A549 (cell line): ENCODE measurements around the gene CCT5. TPM values are rescaled to one million over a fixed set of nuclear protein-coding genes. Genes with fewer than 3 reads are reported as not detected.

Experiments used
- ATAC-seq, 2 experiments: fragments of 200-7000 bp in 1 of 2; fragments of >200 bp in 1 of 2; cut with Nextera tagmentation in 1 of 2; cut with Tn5 transposase in 1 of 2; 3 replicates each; pipeline versions ENCODE4 v1.8.0 to v1.9.1; 2018 to 2020; ENCODE audit warnings: mild to moderate bottlenecking in 1 of 2, moderate library complexity in 1 of 2
- CTCF ChIA-PET: fragments of 300-600 bp; sonication (Branson Sonifier 250); formaldehyde crosslinking; extraction: SDS; loops from one replicate; lab custom pipeline; 2021; ENCODE audit warnings: antibody characterized with exemption, inconsistent platforms; lab: Yijun Ruan, JAX
- POLR2A ChIA-PET: fragments of 350-600 bp; formaldehyde crosslinking; extraction: SDS; loops from one replicate; lab custom pipeline; 2021; ENCODE audit warnings: antibody characterized with exemption, inconsistent platforms; lab: Yijun Ruan, JAX
- DNase-seq, 2 experiments: peaks; one replicate each; pipeline versions ENCODE4 v3.0.0 to v3.0.0-alpha.2; 2011 to 2016; ENCODE audit warnings: low read depth in 1 of 2, low spot score in 1 of 2
- FAIRE-seq: peaks from 2 replicates; lab custom pipeline; 2011; peaks lifted over from hg19 to GRCh38; lab: Jason Lieb, UNC
- H3K27ac ChIP-seq, 2 experiments: fragments of >200 bp; sonication (Bioruptor Twin); formaldehyde crosslinking; 3 replicates each; pipeline ENCODE4 v1.5.1; 2016 to 2017
- H3K4me1 ChIP-seq: fragments of >200 bp; sonication (Bioruptor Twin); formaldehyde crosslinking; 3 replicates; pipeline ENCODE4 v1.6.1; 2016
- H3K4me2 ChIP-seq: fragments of >200 bp; sonication (Bioruptor Twin); formaldehyde crosslinking; 3 replicates; pipeline ENCODE4 v1.6.1; 2016
- H3K4me3 ChIP-seq: fragments of >200 bp; sonication (Bioruptor Twin); formaldehyde crosslinking; 3 replicates; pipeline ENCODE4 v1.5.1; 2016
- H3K9me3 ChIP-seq: fragments of >200 bp; sonication (Bioruptor Twin); formaldehyde crosslinking; 3 replicates; pipeline ENCODE4 v1.6.1; 2016
- CHD4 ChIP-seq: fragments of 200-600 bp; sonication (generic); IDR thresholded peaks from 2 replicates; pipeline ENCODE4 v1.6.1; 2016; ENCODE audit warnings: antibody characterized with exemption, mild to moderate bottlenecking, borderline replicate concordance
- CTCF ChIP-seq: fragments of >200 bp; sonication (Bioruptor Twin); formaldehyde crosslinking; IDR thresholded peaks from 3 replicates; pipeline ENCODE4 v1.5.1; 2016
- EHMT2 ChIP-seq: fragments of 200-600 bp; sonication (generic); IDR thresholded peaks from 2 replicates; pipeline ENCODE4 v1.6.1; 2016; ENCODE audit warnings: antibody characterized with exemption, low read depth, mild to moderate bottlenecking, moderate library complexity
- FOSB ChIP-seq: fragments of 250-450 bp; sonication (Bioruptor Pico); IDR thresholded peaks from 2 replicates; pipeline ENCODE4 v1.5.0; 2020; ENCODE audit warnings: mild to moderate bottlenecking, moderate library complexity
- HOXB13 ChIP-seq: fragments of 250-450 bp; sonication (Bioruptor Pico); IDR thresholded peaks from 2 replicates; pipeline ENCODE4 v1.5.0; 2020; ENCODE audit warnings: low read depth, mild to moderate bottlenecking, moderate library complexity
- JUNB ChIP-seq: fragments of >200 bp; sonication (Bioruptor Twin); formaldehyde crosslinking; IDR thresholded peaks from 2 replicates; pipeline ENCODE4 v1.6.1; 2016
- KDM1A ChIP-seq: fragments of 200-600 bp; sonication (generic); IDR thresholded peaks from 2 replicates; pipeline ENCODE4 v1.6.1; 2016; ENCODE audit warnings: low read depth, mild to moderate bottlenecking
- MAFK ChIP-seq: fragments of 450-650 bp; IDR thresholded peaks from 2 replicates; pipeline ENCODE4 v1.6.1; 2014; ENCODE audit not compliant: partially characterized antibody
- NPAS2 ChIP-seq: fragments of 250-450 bp; sonication (Bioruptor Pico); IDR thresholded peaks from 2 replicates; pipeline ENCODE4 v1.8.0; 2022; ENCODE audit warnings: mild to moderate bottlenecking, moderate library complexity, borderline replicate concordance
- RAD21 ChIP-seq, 2 experiments: fragments of >200 bp in 1 of 2; sonication (Bioruptor Twin) in 1 of 2; formaldehyde crosslinking in 1 of 2; IDR thresholded peaks in 1 of 2; conservative IDR thresholded peaks in 1 of 2; 2 replicates in 1 of 2; 3 replicates in 1 of 2; pipeline ENCODE4 v1.6.1; 2012 to 2018; ENCODE audit warnings: inconsistent platforms in 1 of 2
- RFX5 ChIP-seq: fragments of 450-650 bp; IDR thresholded peaks from 2 replicates; pipeline ENCODE4 v1.7.1; 2014; ENCODE audit warnings: antibody characterized with exemption, mild to moderate bottlenecking, moderate library complexity
- RNF2 ChIP-seq: fragments of 200-600 bp; sonication (generic); IDR thresholded peaks from 2 replicates; pipeline ENCODE4 v1.6.1; 2016; ENCODE audit warnings: low read depth, mild to moderate bottlenecking, antibody characterized with exemption, moderate library complexity, borderline replicate concordance
- SMC3 ChIP-seq: fragments of >200 bp; sonication (Bioruptor Twin); formaldehyde crosslinking; IDR thresholded peaks from 3 replicates; pipeline ENCODE4 v1.6.1; 2018; ENCODE audit warnings: inconsistent platforms
- SREBF2 ChIP-seq: fragments of 450-650 bp; IDR thresholded peaks from 2 replicates; pipeline ENCODE4 v1.6.1; 2014; ENCODE audit warnings: mild to moderate bottlenecking, moderate library complexity
- TFCP2L1 ChIP-seq: fragments of 250-450 bp; sonication (Bioruptor Pico); IDR thresholded peaks from 2 replicates; pipeline ENCODE4 v1.5.0; 2021; ENCODE audit warnings: mild to moderate bottlenecking
- TP53 ChIP-seq: fragments of 250-450 bp; sonication (Bioruptor Pico); IDR thresholded peaks from 2 replicates; pipeline ENCODE4 v1.5.0; 2021; ENCODE audit warnings: mild to moderate bottlenecking, moderate library complexity
- ZFP36 ChIP-seq: fragments of 450-650 bp; IDR thresholded peaks from 2 replicates; pipeline ENCODE4 v1.6.1; 2014; ENCODE audit warnings: borderline replicate concordance; ENCODE audit not compliant: partially characterized antibody
- ZNF302 ChIP-seq: fragments of 250-450 bp; sonication (Bioruptor Pico); IDR thresholded peaks from 2 replicates; pipeline ENCODE4 v1.9.0; 2021; ENCODE audit warnings: inconsistent platforms, mild to moderate bottlenecking, moderate library complexity
- ZSCAN20 ChIP-seq: fragments of 250-450 bp; sonication (Bioruptor Pico); IDR thresholded peaks from 2 replicates; pipeline ENCODE4 v1.8.0; 2022; ENCODE audit warnings: mild to moderate bottlenecking, moderate library complexity
- WGBS: methylation state at CpG from one replicate; pipeline ENCODE4 v1.1.6; 2017; ENCODE audit errors: missing lambda C conversion rate; 5-methylcytosine and 5-hydroxymethylcytosine counted together
- polyA plus RNA-seq, 4 experiments: library from polyadenylated mRNA; depleted of rRNA in 3 of 4; stranded (reverse); fragments of >200 nt; fragmentation: RNase III in 1 of 4; extraction: RNeasy Plus Mini Kit Qiagen cat#74134 plus additional on column Dnase treatment in 1 of 4; gene quantifications; 2 replicates in 3 of 4; 3 replicates in 1 of 4; pipeline ENCODE4 v1.2.3, GENCODE V29; 2011 to 2017
- TF ChIP-seq, protein P1 (sequence below): IDR thresholded peaks from 2 replicates; pipeline ENCODE4 v1.6.1; 2012
- TF ChIP-seq, protein P2 (sequence below): IDR thresholded peaks from 2 replicates; pipeline ENCODE4 v1.6.1; 2012; ENCODE audit warnings: low read depth, borderline replicate concordance
- TF ChIP-seq, protein P3 (sequence below): fragments of 250-450 bp; sonication (Bioruptor Pico); IDR thresholded peaks from 2 replicates; pipeline ENCODE4 v1.5.0; 2021; ENCODE audit warnings: mild to moderate bottlenecking, moderate library complexity, borderline replicate concordance
- TF ChIP-seq, protein P4 (sequence below): fragments of 150-350 bp; IDR thresholded peaks from 2 replicates; pipeline ENCODE4 v1.6.1; 2014; ENCODE audit warnings: low read depth, mild to moderate bottlenecking, low read length

CCT5 gene
- polyA plus RNA-seq, 2 of the 4 experiments (the other 2 are of a cell fraction) = 730 to 858 TPM

GRCh38 chr5:10275460-10275859, 25.4 kb downstream of the CCT5 start:
- Histone ChIP-seq H3K9me3 (no peaks in the 10 kb centered on the region), H3K4me1 (no peaks in the 10 kb centered on the region), H3K4me3 (no peak overlapping the region), H3K4me2 (no peak overlapping the region), H3K27ac (no peak overlapping the region)
- ChIA-PET POLR2A (interaction anchor here (1.6 kb wide), 1 partner anchor 78 kb away, joined by 4 read pairs; the partner anchor contains the start of gene MARCHF6), CTCF (interaction anchor here (1.0 to 1.3 kb wide), 2 partner anchors 8 to 148 kb away, joined by 3 to 4 read pairs; no protein-coding TSS in a partner anchor)
- DNase-seq (no peak), ATAC-seq (no peak), FAIRE-seq (no peak)
- TF ChIP-seq SREBF2 (no peak), KDM1A (no peak), FOSB (CRISPR knock-in tag) (no peak), CTCF (no peak), MAFK (no peak), TP53 (CRISPR knock-in tag) (no peak), RNF2 (no peak), JUNB (no peak)
- TF ChIP-seq, protein P1, sequence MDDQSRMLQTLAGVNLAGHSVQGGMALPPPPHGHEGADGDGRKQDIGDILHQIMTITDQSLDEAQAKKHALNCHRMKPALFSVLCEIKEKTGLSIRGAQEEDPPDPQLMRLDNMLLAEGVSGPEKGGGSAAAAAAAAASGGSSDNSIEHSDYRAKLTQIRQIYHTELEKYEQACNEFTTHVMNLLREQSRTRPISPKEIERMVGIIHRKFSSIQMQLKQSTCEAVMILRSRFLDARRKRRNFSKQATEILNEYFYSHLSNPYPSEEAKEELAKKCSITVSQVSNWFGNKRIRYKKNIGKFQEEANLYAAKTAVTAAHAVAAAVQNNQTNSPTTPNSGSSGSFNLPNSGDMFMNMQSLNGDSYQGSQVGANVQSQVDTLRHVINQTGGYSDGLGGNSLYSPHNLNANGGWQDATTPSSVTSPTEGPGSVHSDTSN = no peak
- TF ChIP-seq, protein P2, sequence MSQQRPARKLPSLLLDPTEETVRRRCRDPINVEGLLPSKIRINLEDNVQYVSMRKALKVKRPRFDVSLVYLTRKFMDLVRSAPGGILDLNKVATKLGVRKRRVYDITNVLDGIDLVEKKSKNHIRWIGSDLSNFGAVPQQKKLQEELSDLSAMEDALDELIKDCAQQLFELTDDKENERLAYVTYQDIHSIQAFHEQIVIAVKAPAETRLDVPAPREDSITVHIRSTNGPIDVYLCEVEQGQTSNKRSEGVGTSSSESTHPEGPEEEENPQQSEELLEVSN = no peak
- WGBS = 86% methylated on average over 10 of the region's 10 CpGs

GRCh38 chr5:10275991-10276390, 25.9 kb downstream of the CCT5 start:
- Histone ChIP-seq H3K4me2 (no peak overlapping the region), H3K27ac (no peak overlapping the region), H3K4me3 (no peak overlapping the region), H3K9me3 (no peaks in the 10 kb centered on the region)
- POLR2A ChIA-PET = interaction anchor here (1.6 kb wide), 1 partner anchor 77 kb away, joined by 4 read pairs; the partner anchor contains the start of gene MARCHF6
- WGBS = 90% methylated on average over 9 of the region's 9 CpGs
- FAIRE-seq = no peak
- no peak for TF ChIP-seq ZNF302 (CRISPR knock-in tag)
- TF ChIP-seq RFX5 = no peak
- TF ChIP-seq TFCP2L1 (CRISPR knock-in tag) = no peak
- no peak for TF ChIP-seq TP53 (CRISPR knock-in tag)
- TF ChIP-seq EHMT2 = no peak
- no peak for TF ChIP-seq RAD21 (conservative IDR thresholded peaks at IDR 0.05 in 1 of 2, IDR thresholded peaks at IDR 0.05 in 1 of 2)
- TF ChIP-seq CHD4 = no peak
- no peak for TF ChIP-seq SREBF2
- TF ChIP-seq, protein P3, sequence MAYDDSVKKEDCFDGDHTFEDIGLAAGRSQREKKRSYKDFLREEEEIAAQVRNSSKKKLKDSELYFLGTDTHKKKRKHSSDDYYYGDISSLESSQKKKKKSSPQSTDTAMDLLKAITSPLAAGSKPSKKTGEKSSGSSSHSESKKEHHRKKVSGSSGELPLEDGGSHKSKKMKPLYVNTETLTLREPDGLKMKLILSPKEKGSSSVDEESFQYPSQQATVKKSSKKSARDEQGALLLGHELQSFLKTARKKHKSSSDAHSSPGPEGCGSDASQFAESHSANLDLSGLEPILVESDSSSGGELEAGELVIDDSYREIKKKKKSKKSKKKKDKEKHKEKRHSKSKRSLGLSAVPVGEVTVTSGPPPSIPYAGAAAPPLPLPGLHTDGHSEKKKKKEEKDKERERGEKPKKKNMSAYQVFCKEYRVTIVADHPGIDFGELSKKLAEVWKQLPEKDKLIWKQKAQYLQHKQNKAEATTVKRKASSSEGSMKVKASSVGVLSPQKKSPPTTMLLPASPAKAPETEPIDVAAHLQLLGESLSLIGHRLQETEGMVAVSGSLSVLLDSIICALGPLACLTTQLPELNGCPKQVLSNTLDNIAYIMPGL (CRISPR knock-in tag) = no peak
- TF ChIP-seq, all 56 proteins: peak for 0
- CTCF ChIA-PET = interaction anchor here (1.0 to 1.3 kb wide), 2 partner anchors 8 to 147 kb away, joined by 3 to 4 read pairs; no protein-coding TSS in a partner anchor
- no peak for DNase-seq
- no peaks in the 10 kb centered on the region for H3K4me1 ChIP-seq
- no peak for ATAC-seq

GRCh38 chr5:10276691-10277090, 26.6 kb downstream of the CCT5 start:
- H3K4me2 ChIP-seq = no peak overlapping the region
- CTCF ChIA-PET = interaction anchor here (1.0 kb wide), 1 partner anchor 147 kb away, joined by 3 read pairs; no protein-coding TSS in a partner anchor
- no peak overlapping the region for H3K4me3 ChIP-seq
- H3K9me3 ChIP-seq = no peaks in the 10 kb centered on the region
- ATAC-seq = no peak
- no peak for FAIRE-seq
- no peak for TF ChIP-seq SMC3
- TF ChIP-seq ZFP36 = no peak
- TF ChIP-seq RAD21 (conservative IDR thresholded peaks at IDR 0.05 in 1 of 2, IDR thresholded peaks at IDR 0.05 in 1 of 2) = no peak
- TF ChIP-seq FOSB (CRISPR knock-in tag) = no peak
- TF ChIP-seq CHD4 = no peak
- no peak for TF ChIP-seq ZSCAN20 (CRISPR knock-in tag)
- no peak for TF ChIP-seq HOXB13 (CRISPR knock-in tag)
- TF ChIP-seq NPAS2 (CRISPR knock-in tag) = no peak
- TF ChIP-seq CTCF = no peak
- TF ChIP-seq, protein P4, sequence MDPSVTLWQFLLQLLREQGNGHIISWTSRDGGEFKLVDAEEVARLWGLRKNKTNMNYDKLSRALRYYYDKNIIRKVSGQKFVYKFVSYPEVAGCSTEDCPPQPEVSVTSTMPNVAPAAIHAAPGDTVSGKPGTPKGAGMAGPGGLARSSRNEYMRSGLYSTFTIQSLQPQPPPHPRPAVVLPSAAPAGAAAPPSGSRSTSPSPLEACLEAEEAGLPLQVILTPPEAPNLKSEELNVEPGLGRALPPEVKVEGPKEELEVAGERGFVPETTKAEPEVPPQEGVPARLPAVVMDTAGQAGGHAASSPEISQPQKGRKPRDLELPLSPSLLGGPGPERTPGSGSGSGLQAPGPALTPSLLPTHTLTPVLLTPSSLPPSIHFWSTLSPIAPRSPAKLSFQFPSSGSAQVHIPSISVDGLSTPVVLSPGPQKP = no peak
- no peak overlapping the region for H3K27ac ChIP-seq
- POLR2A ChIA-PET = interaction anchor here (0.7 to 1.6 kb wide), 2 partner anchors 11 to 77 kb away, joined by 4 read pairs; partner anchors contain the start of gene MARCHF6
- WGBS = 74% methylated on average over 7 of the region's 7 CpGs
- no peak for DNase-seq
- no peaks in the 10 kb centered on the region for H3K4me1 ChIP-seq
